ENCODE data around the gene LHFPL3. TPM values are rescaled to one million over a fixed set of nuclear protein-coding genes. Genes with fewer than 3 reads are reported as not detected.

LHFPL3 gene
- total RNA-seq, 4 donors from 2014 or later = not detected

DNA sequence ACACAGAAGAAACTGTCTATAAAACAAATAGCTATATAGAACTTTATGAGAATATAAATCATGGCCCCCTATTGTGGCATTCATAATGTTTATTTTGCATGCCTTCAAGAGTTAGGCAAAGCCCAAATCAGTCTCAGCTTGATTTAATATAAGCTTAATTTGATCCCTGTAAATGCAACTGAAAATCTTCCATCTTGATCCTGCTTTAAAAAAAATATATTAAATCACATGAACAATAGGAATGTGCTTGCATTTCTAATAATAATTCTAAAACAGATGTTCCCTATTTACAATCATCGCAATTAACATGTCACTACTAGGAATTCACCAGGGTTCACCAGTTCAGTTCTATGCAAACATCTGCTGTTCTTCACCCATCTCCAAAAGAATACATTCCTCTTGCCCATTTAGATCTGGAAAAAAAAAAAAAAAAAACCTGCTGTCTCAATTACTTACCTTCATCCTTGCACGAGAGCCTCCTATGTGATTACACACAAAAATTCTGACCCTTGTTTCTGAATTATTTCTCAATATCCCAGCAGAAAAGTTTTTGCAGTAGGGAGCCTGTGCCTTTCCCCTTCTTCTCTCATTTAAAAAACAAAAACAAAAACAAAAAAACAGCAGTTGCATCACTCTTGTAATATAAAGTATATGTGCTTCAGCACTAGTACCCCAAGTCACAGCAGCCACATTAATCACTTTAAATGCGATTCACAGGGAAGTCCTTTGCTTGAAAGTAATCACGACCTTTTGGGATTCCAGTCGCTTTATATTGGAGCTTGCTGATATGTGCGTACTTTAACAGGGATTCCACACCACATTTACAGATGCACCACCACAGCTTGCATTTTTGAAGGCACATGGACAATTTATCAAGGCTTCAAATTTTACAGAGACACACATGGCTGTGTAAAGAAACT is 490.8 kb downstream of the LHFPL3 start:
- Histone ChIP-seq H3K27me3 (peaks cover 0 to 9% (median 0%) of the 10 kb centered on the region in 4 donors), H3K36me3 (no peaks in the 10 kb centered on the region), H3K4me1 (no peaks in the 10 kb centered on the region), H3K4me3 (no peak overlapping the region), H3K9me3 (no peaks in the 10 kb centered on the region), H3K27ac (replicated peaks in 1 of 4) (no peak overlapping the region)
- TF ChIP-seq, protein P1, sequence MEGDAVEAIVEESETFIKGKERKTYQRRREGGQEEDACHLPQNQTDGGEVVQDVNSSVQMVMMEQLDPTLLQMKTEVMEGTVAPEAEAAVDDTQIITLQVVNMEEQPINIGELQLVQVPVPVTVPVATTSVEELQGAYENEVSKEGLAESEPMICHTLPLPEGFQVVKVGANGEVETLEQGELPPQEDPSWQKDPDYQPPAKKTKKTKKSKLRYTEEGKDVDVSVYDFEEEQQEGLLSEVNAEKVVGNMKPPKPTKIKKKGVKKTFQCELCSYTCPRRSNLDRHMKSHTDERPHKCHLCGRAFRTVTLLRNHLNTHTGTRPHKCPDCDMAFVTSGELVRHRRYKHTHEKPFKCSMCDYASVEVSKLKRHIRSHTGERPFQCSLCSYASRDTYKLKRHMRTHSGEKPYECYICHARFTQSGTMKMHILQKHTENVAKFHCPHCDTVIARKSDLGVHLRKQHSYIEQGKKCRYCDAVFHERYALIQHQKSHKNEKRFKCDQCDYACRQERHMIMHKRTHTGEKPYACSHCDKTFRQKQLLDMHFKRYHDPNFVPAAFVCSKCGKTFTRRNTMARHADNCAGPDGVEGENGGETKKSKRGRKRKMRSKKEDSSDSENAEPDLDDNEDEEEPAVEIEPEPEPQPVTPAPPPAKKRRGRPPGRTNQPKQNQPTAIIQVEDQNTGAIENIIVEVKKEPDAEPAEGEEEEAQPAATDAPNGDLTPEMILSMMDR (IDR thresholded peaks at IDR 0.05) = no peak
- TF ChIP-seq POLR2AphosphoS5 (IDR thresholded peaks at IDR 0.05) = no peak
- no peak for TF ChIP-seq EP300 (IDR thresholded peaks at IDR 0.05)
- no peak for TF ChIP-seq POLR2A (IDR thresholded peaks at IDR 0.05; ENCODE audit: low read depth)
- 48% methylated on average over 6 of the region's 6 CpGs for WGBS
- no peak for DNase-seq (ENCODE audit: extremely low spot score)
- intact Hi-C loops (cut with DNase I) = no loop called here

DNA sequence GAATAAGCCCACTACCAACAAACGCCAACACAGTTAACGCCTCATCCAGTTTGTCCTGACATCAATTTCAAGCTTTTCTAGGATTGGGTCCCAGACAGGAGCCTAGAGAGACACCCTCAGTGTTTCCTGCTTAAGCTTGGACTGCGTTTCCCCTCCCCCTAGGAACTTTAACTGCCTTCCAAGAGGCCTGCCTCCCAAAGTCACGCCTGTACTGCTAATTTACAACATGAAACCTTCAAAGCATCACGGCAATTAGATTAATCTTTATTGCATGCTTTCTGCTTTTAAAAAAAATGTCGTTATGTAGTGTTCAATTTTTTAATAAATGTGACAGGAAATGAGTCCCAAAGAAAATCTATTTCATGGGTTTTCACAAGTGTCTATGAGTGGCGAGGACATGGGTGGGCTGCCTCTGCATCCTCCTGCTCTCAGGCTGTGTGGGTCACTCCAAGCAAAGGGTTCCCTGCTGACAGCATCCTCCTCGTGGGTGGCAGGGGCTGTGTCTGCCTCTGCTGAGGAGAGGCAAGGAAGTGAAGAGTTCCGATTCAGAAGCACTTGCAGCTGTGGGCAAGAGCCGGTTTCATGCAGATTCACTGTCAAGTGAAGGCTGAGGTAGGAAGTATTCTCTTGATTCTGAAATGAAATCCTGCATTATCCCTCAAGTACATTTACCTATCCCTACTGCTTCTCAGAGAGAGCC is 492.6 kb downstream of the LHFPL3 start:
- H3K27me3 ChIP-seq = no peaks in the 10 kb centered on the region
- no peak for DNase-seq (ENCODE audit: extremely low spot score)
- 66% methylated on average over 10 of the region's 10 CpGs for WGBS
- intact Hi-C loops (cut with DNase I) = no loop called here
- no peaks in the 10 kb centered on the region for H3K36me3 ChIP-seq
- no peaks in the 10 kb centered on the region for H3K4me1 ChIP-seq
- no peak overlapping the region for H3K4me3 ChIP-seq
- no peak for TF ChIP-seq EP300 (IDR thresholded peaks at IDR 0.05)
- TF ChIP-seq, protein P1 (IDR thresholded peaks at IDR 0.05) = no peak
- TF ChIP-seq POLR2A (IDR thresholded peaks at IDR 0.05; ENCODE audit: low read depth) = no peak
- TF ChIP-seq POLR2AphosphoS5 (IDR thresholded peaks at IDR 0.05) = no peak
- H3K9me3 ChIP-seq = no peaks in the 10 kb centered on the region
- no peak overlapping the region for H3K27ac ChIP-seq (replicated peaks in 1 of 4)

DNA sequence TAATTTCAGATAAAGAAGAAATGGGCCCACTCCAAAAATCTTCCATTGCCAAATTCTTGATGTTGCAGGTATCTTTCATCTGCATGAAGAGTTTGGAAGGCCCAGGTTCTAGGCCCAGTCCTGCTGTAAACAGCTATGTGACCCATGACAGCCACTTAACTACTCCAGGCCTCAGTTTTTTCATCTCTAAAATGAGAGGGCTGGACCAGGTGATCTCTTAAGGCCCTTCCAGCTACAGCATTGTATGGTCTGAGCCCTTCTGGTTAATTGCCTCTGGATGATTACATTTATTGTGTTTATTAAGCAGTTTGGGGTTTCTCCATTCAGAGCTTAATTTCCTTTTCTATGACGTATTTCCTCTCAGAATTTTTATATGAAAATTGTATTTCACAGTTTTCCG is 494.8 kb downstream of the LHFPL3 start:
- WGBS = 98% methylated on average over 2 of the region's 2 CpGs

DNA sequence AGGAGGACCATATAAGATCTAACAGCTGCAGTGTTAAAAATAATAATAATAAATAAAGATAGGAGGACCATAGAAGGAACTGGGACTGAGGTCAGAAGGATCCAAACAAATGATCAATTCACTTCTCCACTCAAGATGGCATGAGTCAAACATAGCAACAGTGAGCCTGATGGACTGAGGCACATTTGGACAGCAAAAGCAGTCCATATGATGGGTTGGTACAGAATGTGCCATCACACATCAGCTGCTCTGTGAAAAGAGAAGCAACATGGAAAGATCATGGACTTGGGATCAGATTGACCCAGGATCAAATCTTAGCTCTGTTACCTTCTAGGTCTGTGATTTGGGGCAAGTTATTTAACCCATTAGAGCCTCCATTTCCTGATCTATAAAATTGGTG is 496.7 kb downstream of the LHFPL3 start:
- no peaks in the 10 kb centered on the region for H3K9me3 ChIP-seq
- no peak for TF ChIP-seq POLR2A (IDR thresholded peaks at IDR 0.05; ENCODE audit: low read depth)
- TF ChIP-seq POLR2AphosphoS5 (IDR thresholded peaks at IDR 0.05) = no peak
- TF ChIP-seq, protein P1 (IDR thresholded peaks at IDR 0.05) = no peak
- no peak for TF ChIP-seq EP300 (IDR thresholded peaks at IDR 0.05)
- intact Hi-C loops (cut with DNase I) = no loop called here

More for the DNA sequence above, 494.8 kb downstream of the LHFPL3 start:
- intact Hi-C loops (cut with DNase I) = no loop called here
- no peak overlapping the region for H3K4me3 ChIP-seq
- no peaks in the 10 kb centered on the region for H3K4me1 ChIP-seq
- no peaks in the 10 kb centered on the region for H3K36me3 ChIP-seq
- no peaks in the 10 kb centered on the region for H3K9me3 ChIP-seq
- H3K27ac ChIP-seq (replicated peaks in 1 of 4) = no peak overlapping the region
- TF ChIP-seq POLR2A (IDR thresholded peaks at IDR 0.05; ENCODE audit: low read depth) = no peak
- no peaks in the 10 kb centered on the region for H3K27me3 ChIP-seq
- no peak for DNase-seq (ENCODE audit: extremely low spot score)

DNA sequence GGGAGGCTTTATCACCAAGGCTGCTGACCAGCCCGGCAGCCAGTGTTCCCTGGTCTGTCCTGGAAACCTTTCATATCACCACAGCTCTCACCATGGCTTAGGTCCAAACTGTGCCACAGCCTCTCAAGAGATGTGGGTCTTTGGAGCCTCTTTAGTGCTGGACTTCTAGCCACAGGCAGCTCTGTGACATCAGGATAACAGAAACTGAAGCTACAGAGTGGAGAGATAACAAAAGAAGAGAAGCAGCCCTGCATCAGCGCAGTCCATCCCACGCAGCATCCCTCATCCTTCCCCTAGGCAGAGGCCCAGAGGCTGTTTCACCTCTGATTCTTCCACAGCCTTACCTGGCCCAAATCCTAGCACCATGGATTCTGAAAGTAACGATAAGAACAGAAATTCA is 497.7 kb downstream of the LHFPL3 start:
- Histone ChIP-seq H3K9me3 (no peaks in the 10 kb centered on the region), H3K27me3 (peaks cover 0 to under 1% (median 0%) of the 10 kb centered on the region in 4 donors), H3K27ac (replicated peaks in 1 of 4) (no peak overlapping the region), H3K4me1 (no peaks in the 10 kb centered on the region), H3K36me3 (no peaks in the 10 kb centered on the region), H3K4me3 (no peak overlapping the region)
- WGBS = 94% methylated on average over 4 of the region's 4 CpGs
- intact Hi-C loops (cut with DNase I) = no loop called here
- TF ChIP-seq, protein P1 (IDR thresholded peaks at IDR 0.05) = no peak
- TF ChIP-seq POLR2A (IDR thresholded peaks at IDR 0.05; ENCODE audit: low read depth) (no peak), POLR2AphosphoS5 (IDR thresholded peaks at IDR 0.05) (no peak), EP300 (IDR thresholded peaks at IDR 0.05) (no peak)
- DNase-seq (ENCODE audit: extremely low spot score) = no peak

More for the DNA sequence above, 496.7 kb downstream of the LHFPL3 start:
- Histone ChIP-seq H3K36me3 (no peaks in the 10 kb centered on the region), H3K27ac (replicated peaks in 1 of 4) (no peak overlapping the region), H3K27me3 (no peaks in the 10 kb centered on the region), H3K4me1 (no peaks in the 10 kb centered on the region), H3K4me3 (no peak overlapping the region)
- no peak for DNase-seq (ENCODE audit: extremely low spot score)

Measured in esophagus muscularis mucosa (tissue), 4 donors.